CD8-positive, alpha-beta memory T cell (primary cell): Measurements from ENCODE around the gene ZDHHC21. TPM values are rescaled to one million over a fixed set of nuclear protein-coding genes. Genes with fewer than 3 reads are reported as not detected.

Source experiments
- CTCF ChIA-PET: fragments of 350-600 bp; sonication (Branson Sonifier 250); formaldehyde crosslinking; loops from one replicate; lab custom pipeline; 2021; ENCODE audit warnings: antibody characterized with exemption; lab: Charles Lee
- POLR2A ChIA-PET: fragments of 350-600 bp; sonication (Branson Sonifier 250); formaldehyde crosslinking; loops from one replicate; lab custom pipeline; 2021; ENCODE audit warnings: antibody characterized with exemption; lab: Charles Lee
- DNase-seq, 5 donors: peaks; one replicate each; pipeline versions ENCODE4 v3.0.0 to v3.0.0-alpha.2; 2020 to 2022; ENCODE audit warnings: mixed read lengths in 1 of 5
- H3K27ac ChIP-seq: one replicate; pipeline ENCODE4 v1.7.0; 2013; ENCODE audit warnings: low read depth, mild to moderate bottlenecking, low read length, moderate library complexity
- H3K27me3 ChIP-seq: 2 replicates; pipeline ENCODE4 v1.7.0; 2013; ENCODE audit warnings: low read length, mild to moderate bottlenecking; ENCODE audit not compliant: insufficient read depth, poor library complexity, severe bottlenecking
- H3K36me3 ChIP-seq: 2 replicates; pipeline ENCODE4 v1.7.0; 2013; ENCODE audit warnings: mild to moderate bottlenecking, low read length, moderate library complexity; ENCODE audit not compliant: insufficient read depth
- H3K4me1 ChIP-seq: 2 replicates; pipeline ENCODE4 v1.7.0; 2013; ENCODE audit warnings: mild to moderate bottlenecking, low read length, moderate library complexity; ENCODE audit not compliant: insufficient read depth
- H3K4me3 ChIP-seq: 2 replicates; pipeline ENCODE4 v1.7.0; 2013; ENCODE audit warnings: mild to moderate bottlenecking, low read length
- H3K9me3 ChIP-seq: 2 replicates; pipeline ENCODE4 v1.7.0; 2013; ENCODE audit warnings: mild to moderate bottlenecking, low read length
- H3K27ac Mint-ChIP-seq, 8 donors: one replicate each; pipeline ENCODE4 v1.8.0; 2020 to 2021; ENCODE audit warnings: mixed read lengths in 8 of 8, mild to moderate bottlenecking in 6 of 8, inconsistent platforms in 3 of 8, moderate library complexity in 3 of 8
- H3K27me3 Mint-ChIP-seq, 2 donors: one replicate each; pipeline ENCODE4 v1.8.0; 2020 to 2021; ENCODE audit warnings: mixed read lengths in 2 of 2, mild to moderate bottlenecking in 1 of 2, moderate library complexity in 1 of 2
- H3K36me3 Mint-ChIP-seq, 3 donors: one replicate each; pipeline ENCODE4 v1.8.0; 2020 to 2021; ENCODE audit warnings: mixed read lengths in 3 of 3, inconsistent platforms in 1 of 3, mild to moderate bottlenecking in 1 of 3
- H3K4me1 Mint-ChIP-seq, 3 donors: one replicate each; pipeline ENCODE4 v1.8.0; 2020 to 2021; ENCODE audit warnings: mixed read lengths in 3 of 3, inconsistent platforms in 1 of 3, mild to moderate bottlenecking in 1 of 3
- H3K4me3 Mint-ChIP-seq, 7 donors: one replicate each; pipeline ENCODE4 v1.8.0; 2020 to 2021; ENCODE audit warnings: mixed read lengths in 7 of 7, mild to moderate bottlenecking in 6 of 7, moderate library complexity in 4 of 7, inconsistent platforms in 2 of 7
- H3K9me3 Mint-ChIP-seq, 5 donors: one replicate each; pipeline ENCODE4 v1.8.0; 2020 to 2022; ENCODE audit warnings: mixed read lengths in 5 of 5, mild to moderate bottlenecking in 3 of 5, moderate library complexity in 2 of 5, inconsistent platforms in 1 of 5
- polyA plus RNA-seq: library from polyadenylated mRNA; unstranded; fragments of 300-500 nt; fragmentation: Illumina TruSeq; gene quantifications from one replicate; pipeline ENCODE4 v1.2.3, GENCODE V29; 2021
- total RNA-seq, 2 experiments: library from RNA; stranded (reverse); gene quantifications; one replicate each; pipeline ENCODE4 v1.2.3, GENCODE V29; 2021

ZDHHC21 gene
- total and polyA plus RNA-seq, 3 experiments from 2014 or later, result 1.7 to 7.4 (median 5.9) TPM

GRCh38 chr9:14585730-14586473 is 107.3 kb downstream of the ZDHHC21 start:
- Histone ChIP-seq H3K4me3 (no peak overlapping the region), H3K4me1 (no peaks in the 10 kb centered on the region), H3K9me3 (no peaks in the 10 kb centered on the region), H3K27ac (no peak overlapping the region), H3K36me3 (no peaks in the 10 kb centered on the region), H3K27me3 (no peaks in the 10 kb centered on the region)
- Mint-ChIP-seq H3K36me3 (peaks cover 6 to 16% (median 14%) of the 10 kb centered on the region in 3 donors), H3K4me3 (peak overlapping the region in 4 of 7 donors; percentile 2 to 54 (median 18)), H3K27ac (peak overlapping the region in 3 of 8 donors; percentile 13 to 64 (median 30)), H3K4me1 (peaks cover 12 to 19% (median 13%) of the 10 kb centered on the region in 3 donors), H3K9me3 (peaks cover 5 to 11% (median 8%) of the 10 kb centered on the region in 5 donors), H3K27me3 (no peaks in the 10 kb centered on the region)
- POLR2A ChIA-PET, result no interaction called here
- CTCF ChIA-PET, result no interaction called here
- DNase-seq, result peak in 2 of 5 donors; percentile 3 to 17

- no peak for DNase-seq
- H3K4me1 ChIP-seq, result no peaks in the 10 kb centered on the region
- no peaks in the 10 kb centered on the region for H3K9me3 ChIP-seq
- peaks cover 12 to 19% (median 13%) of the 10 kb centered on the region in 3 donors for H3K4me1 Mint-ChIP-seq
- no peaks in the 10 kb centered on the region for H3K36me3 ChIP-seq
- CTCF ChIA-PET, result no interaction called here
- H3K27ac ChIP-seq, result no peak overlapping the region
- H3K27ac Mint-ChIP-seq, result no peak overlapping the region
- peaks cover 12 to 23% (median 17%) of the 10 kb centered on the region in 5 donors for H3K9me3 Mint-ChIP-seq
- H3K4me3 ChIP-seq, result no peak overlapping the region
- H3K27me3 ChIP-seq, result no peaks in the 10 kb centered on the region
- H3K4me3 Mint-ChIP-seq, result no peak overlapping the region
- H3K36me3 Mint-ChIP-seq, result peaks cover 6 to 29% (median 14%) of the 10 kb centered on the region in 3 donors
- peaks cover 0 to 5% of the 10 kb centered on the region in 2 donors for H3K27me3 Mint-ChIP-seq
- POLR2A ChIA-PET, result no interaction called here
Observed at GRCh38 chr9:14584571-14584970, 108.7 kb downstream of the ZDHHC21 start.

GRCh38 chr9:14578030-14578429 is 115.2 kb downstream of the ZDHHC21 start:
- H3K36me3 ChIP-seq, result no peaks in the 10 kb centered on the region
- ChIA-PET CTCF (no interaction called here), POLR2A (no interaction called here)

DNA sequence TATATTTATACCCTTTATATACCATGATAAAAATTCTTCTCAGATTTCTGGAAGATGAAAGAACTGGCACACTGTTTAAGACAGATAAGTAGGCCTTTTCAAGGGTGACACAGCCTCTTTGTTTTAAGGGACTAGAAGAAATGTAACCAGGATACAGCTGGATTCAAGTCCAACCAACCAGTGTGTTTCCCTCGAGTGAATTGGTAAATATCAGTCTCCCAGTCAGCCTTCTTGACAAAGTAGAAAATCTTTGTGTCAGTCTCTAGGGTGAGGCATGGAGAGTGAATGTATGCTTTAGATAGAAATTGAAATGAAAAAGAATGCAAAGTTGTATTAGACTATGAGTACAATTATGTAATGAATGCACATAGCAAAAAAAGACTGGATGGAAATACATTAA is 119.1 kb downstream of the ZDHHC21 start:
- Mint-ChIP-seq H3K9me3 (peaks cover 20 to 48% (median 29%) of the 10 kb centered on the region in 5 donors), H3K36me3 (peaks cover 0 to 34% (median 0%) of the 10 kb centered on the region in 3 donors), H3K27me3 (peaks cover 0 to 2% of the 10 kb centered on the region in 2 donors), H3K4me3 (no peak overlapping the region), H3K27ac (no peak overlapping the region), H3K4me1 (no peaks in the 10 kb centered on the region)
- Histone ChIP-seq H3K4me3 (no peak overlapping the region), H3K36me3 (no peaks in the 10 kb centered on the region), H3K4me1 (no peaks in the 10 kb centered on the region), H3K9me3 (no peaks in the 10 kb centered on the region), H3K27ac (no peak overlapping the region), H3K27me3 (no peaks in the 10 kb centered on the region)
- DNase-seq, result no peak
- ChIA-PET POLR2A (no interaction called here), CTCF (no interaction called here)

More at GRCh38 chr9:14578030-14578429, 115.2 kb downstream of the ZDHHC21 start:
- Mint-ChIP-seq H3K9me3 (peaks cover 30 to 46% (median 34%) of the 10 kb centered on the region in 5 donors), H3K4me3 (no peak overlapping the region), H3K36me3 (peaks cover 0 to 36% (median 0%) of the 10 kb centered on the region in 3 donors), H3K27ac (no peak overlapping the region), H3K27me3 (peaks cover 0 to 7% of the 10 kb centered on the region in 2 donors), H3K4me1 (no peaks in the 10 kb centered on the region)
- Histone ChIP-seq H3K27me3 (no peaks in the 10 kb centered on the region), H3K27ac (no peak overlapping the region), H3K4me1 (no peaks in the 10 kb centered on the region), H3K9me3 (no peaks in the 10 kb centered on the region), H3K4me3 (no peak overlapping the region)
- DNase-seq, result no peak

DNA sequence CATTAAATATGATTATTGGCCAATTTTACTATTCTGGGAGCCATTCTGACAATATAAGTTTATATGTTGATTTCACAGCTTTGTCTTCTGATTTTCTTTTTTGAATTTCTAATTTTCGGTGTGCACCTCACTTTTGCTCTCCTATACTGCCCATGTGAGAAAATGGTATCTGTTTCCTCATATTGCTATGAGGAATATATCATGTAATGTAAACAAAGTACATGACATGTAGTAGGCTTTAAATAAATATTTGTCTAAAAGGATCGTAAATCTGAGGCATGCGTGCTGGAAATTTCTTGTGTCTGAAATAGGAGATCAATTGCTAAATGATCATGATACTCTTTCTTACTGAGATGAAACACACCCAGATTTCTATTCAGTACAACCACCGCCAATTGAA is 119.9 kb downstream of the ZDHHC21 start:
- H3K36me3 Mint-ChIP-seq, result peaks cover 0 to 30% (median 0%) of the 10 kb centered on the region in 3 donors
- peaks cover 18 to 47% (median 24%) of the 10 kb centered on the region in 5 donors for H3K9me3 Mint-ChIP-seq
- POLR2A ChIA-PET, result no interaction called here
- CTCF ChIA-PET, result no interaction called here
- Histone ChIP-seq H3K27ac (no peak overlapping the region), H3K4me3 (no peak overlapping the region), H3K4me1 (no peaks in the 10 kb centered on the region), H3K27me3 (no peaks in the 10 kb centered on the region), H3K36me3 (no peaks in the 10 kb centered on the region), H3K9me3 (no peaks in the 10 kb centered on the region)
- H3K4me1 Mint-ChIP-seq, result no peaks in the 10 kb centered on the region
- DNase-seq, result no peak
- H3K27me3 Mint-ChIP-seq, result peaks cover 0 to 2% of the 10 kb centered on the region in 2 donors
- H3K4me3 Mint-ChIP-seq, result no peak overlapping the region
- no peak overlapping the region for H3K27ac Mint-ChIP-seq

GRCh38 chr9:14565352-14566016 is 127.7 kb downstream of the ZDHHC21 start:
- no peak for DNase-seq
- Mint-ChIP-seq H3K4me3 (no peak overlapping the region), H3K36me3 (peaks cover 0 to 8% (median 0%) of the 10 kb centered on the region in 3 donors), H3K9me3 (peaks cover 0 to 17% (median 10%) of the 10 kb centered on the region in 5 donors), H3K4me1 (no peaks in the 10 kb centered on the region), H3K27me3 (peaks cover 0 to 4% of the 10 kb centered on the region in 2 donors), H3K27ac (no peak overlapping the region)
- Histone ChIP-seq H3K36me3 (no peaks in the 10 kb centered on the region), H3K9me3 (no peaks in the 10 kb centered on the region), H3K4me3 (no peak overlapping the region), H3K27me3 (no peaks in the 10 kb centered on the region), H3K4me1 (no peaks in the 10 kb centered on the region), H3K27ac (no peak overlapping the region)
- POLR2A ChIA-PET, result no interaction called here
- CTCF ChIA-PET, result no interaction called here

DNA sequence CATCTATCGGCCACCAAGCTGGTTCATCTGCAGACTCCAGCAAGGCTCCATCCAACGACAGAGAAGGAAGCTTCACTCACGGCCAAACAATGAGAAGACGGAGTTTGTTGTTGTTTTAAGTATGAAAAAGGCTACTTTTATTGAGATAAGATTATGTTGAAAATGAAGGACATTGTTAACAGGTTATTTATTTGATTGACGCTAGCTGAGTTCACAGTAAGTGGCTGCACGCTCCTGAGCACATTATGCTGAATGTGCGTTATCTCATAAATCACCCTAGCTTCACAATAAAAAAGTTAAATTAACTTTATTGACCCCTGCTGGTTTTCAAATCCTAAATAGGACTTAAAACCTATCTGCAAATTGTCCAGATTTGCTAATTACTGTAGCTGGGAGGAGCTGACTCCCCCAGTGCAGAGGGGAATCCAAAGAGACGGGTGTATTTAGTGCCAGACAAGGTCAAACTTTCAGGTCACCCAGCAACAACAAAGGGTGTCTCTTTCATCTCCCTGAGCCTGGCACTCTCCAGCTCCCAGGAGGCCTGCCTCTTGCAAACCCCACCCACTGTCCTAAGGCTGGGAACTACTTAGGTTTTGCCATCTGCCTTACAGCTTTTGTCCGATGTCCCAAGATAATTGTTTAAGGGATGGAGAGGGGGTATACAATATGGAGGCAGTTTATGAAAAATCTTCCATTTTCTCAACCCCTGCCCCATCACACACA is 129.2 kb downstream of the ZDHHC21 start:
- Histone ChIP-seq H3K27ac (no peak overlapping the region), H3K27me3 (no peaks in the 10 kb centered on the region), H3K9me3 (no peaks in the 10 kb centered on the region), H3K36me3 (no peaks in the 10 kb centered on the region), H3K4me3 (no peak overlapping the region), H3K4me1 (no peaks in the 10 kb centered on the region)
- POLR2A ChIA-PET, result no interaction called here
- Mint-ChIP-seq H3K9me3 (peaks cover 0 to 10% (median 4%) of the 10 kb centered on the region in 5 donors), H3K4me1 (peaks cover 0 to 4% (median 0%) of the 10 kb centered on the region in 3 donors), H3K36me3 (peaks cover 0 to 4% (median 0%) of the 10 kb centered on the region in 3 donors), H3K27ac (no peak overlapping the region), H3K27me3 (peaks cover 0 to 4% of the 10 kb centered on the region in 2 donors), H3K4me3 (no peak overlapping the region)
- DNase-seq, result no peak
- CTCF ChIA-PET, result no interaction called here
